Mucosa of descending colon (tissue), 3 donors: ENCODE measurements around the gene TMPRSS6. TPM values are rescaled to one million over a fixed set of nuclear protein-coding genes. Genes with fewer than 3 reads are reported as not detected.

Source experiments
- ATAC-seq: fragments of 200-7000 bp; cut with Tn5 transposase; one replicate; pipeline ENCODE4 v1.9.1; 2020; ENCODE audit warnings: mild to moderate bottlenecking, moderate library complexity
- DNase-seq, 3 donors: peaks; one replicate each; pipeline ENCODE4 v3.0.0-alpha.2; 2020
- H3K36me3 ChIP-seq: fragments of 200-600 bp; one replicate; pipeline ENCODE4 v1.8.0; 2021; ENCODE audit warnings: low read depth, mild to moderate bottlenecking
- H3K4me1 ChIP-seq: fragments of 200-600 bp; one replicate; pipeline ENCODE4 v1.8.0; 2021; ENCODE audit warnings: low read depth, mild to moderate bottlenecking
- H3K4me3 ChIP-seq: fragments of 200-600 bp; one replicate; pipeline ENCODE4 v1.8.0; 2021; ENCODE audit warnings: mild to moderate bottlenecking
- H3K9me3 ChIP-seq: fragments of 200-600 bp; one replicate; pipeline ENCODE4 v1.8.0; 2021; ENCODE audit warnings: mild to moderate bottlenecking
- CTCF ChIP-seq: fragments of 200-600 bp; IDR thresholded peaks from one replicate; pipeline ENCODE4 v1.8.0; 2022; ENCODE audit warnings: antibody characterized with exemption, mild to moderate bottlenecking
- intact Hi-C, 2 donors: fragments of 100-400 bp; cut with DNase I in 1 of 2; cut with micrococcal nuclease in 1 of 2; formaldehyde crosslinking; loops; one replicate each; pipeline versions ENCODE4 v1.11.0 to v1.11.1; 2022; cut with DNase I, micrococcal nuclease
- total RNA-seq, 3 donors: library from RNA; stranded (reverse); fragmentation: NEBNext Ultra II Directional in 2 of 3; extraction: Animal tissue kit (Norgen Biotek cat#: 25700) in 2 of 3; gene quantifications; one replicate each; pipeline versions ENCODE4 v1.2.1 to v1.2.4, GENCODE V29; 2021 to 2023
- donor health status: DM: no; HTN: no; CAD: no; lungs with moderate emphysema.
- donor health status: DM: no; HTN: no; CAD: no.
- donor health status: DM: no; HTN: yes; CAD: no.

The TMPRSS6 gene
- total RNA-seq, 3 donors from 2014 or later, result 0.29 to 0.46 TPM; not detected in 1

DNA sequence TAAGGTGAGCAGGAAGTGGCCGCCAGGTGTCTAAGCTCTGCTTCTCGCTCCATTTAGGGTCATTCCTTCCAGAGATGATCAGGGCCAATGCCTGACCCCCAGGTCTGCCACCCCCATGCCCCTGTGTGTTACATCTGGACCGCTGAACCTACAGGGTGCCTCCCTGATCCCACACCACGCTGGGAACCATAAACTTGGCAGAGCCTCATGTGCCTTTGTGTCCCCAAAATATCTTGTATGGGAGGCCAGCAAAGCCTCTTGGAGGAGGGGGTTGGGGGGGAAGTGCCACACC lies 94.0 kb downstream of the TMPRSS6 start:
- H3K4me1 ChIP-seq, result peaks cover 52% of the 10 kb centered on the region
- H3K9me3 ChIP-seq, result no peaks in the 10 kb centered on the region

More for the DNA sequence above, 94.0 kb downstream of the TMPRSS6 start:
- no peak for ATAC-seq
- no peak for TF ChIP-seq CTCF
- intact Hi-C loops, result no loop called here
- Histone ChIP-seq H3K4me3 (no peak overlapping the region), H3K36me3 (peaks cover 3% of the 10 kb centered on the region)
- peak in 2 of 3 donors; percentile 53 to 59 for DNase-seq

Other genes starting within 250 kb of the TMPRSS6 start
- gene NCF4, start 248.7 kb downstream of the TMPRSS6 start, total RNA-seq, result 10 to 100 TPM in 2 of 3 donors, 1 to 10 TPM in 1; 6.3 to 15.2 (median 14.8) TPM
- 1 to 10 TPM; 4.1 to 8.1 (median 5.3) TPM for gene CSF2RB, start 196.1 kb downstream of the TMPRSS6 start, total RNA-seq
- gene TST, start 90.3 kb downstream of the TMPRSS6 start, total RNA-seq, result 100 to 1,000 TPM; 170 to 494 (median 337) TPM
- gene MPST, start 90.0 kb downstream of the TMPRSS6 start, total RNA-seq, result 100 to 1,000 TPM; 135 to 224 (median 186) TPM
- gene KCTD17, start 58.0 kb downstream of the TMPRSS6 start, total RNA-seq, result 10 to 100 TPM; 24.9 to 40.1 (median 31.3) TPM
- 1 to 10 TPM; 4.5 to 5.8 (median 5.3) TPM for gene IL2RB, start 40.2 kb upstream of the TMPRSS6 start, total RNA-seq
- gene C1QTNF6, start 78.5 kb upstream of the TMPRSS6 start, total RNA-seq, result 10 to 100 TPM in 2 of 3 donors, 1 to 10 TPM in 1; 8.9 to 22.5 (median 13.3) TPM
- gene SSTR3, start 102.8 kb upstream of the TMPRSS6 start, total RNA-seq, result under 1 TPM in 2 of 3 donors, not detected in 1; 0.09 to 0.10 TPM
- 10 to 100 TPM; 15.3 to 26.8 (median 16.4) TPM for gene RAC2, start 134.6 kb upstream of the TMPRSS6 start, total RNA-seq
- 10 to 100 TPM in 2 of 3 donors, 1 to 10 TPM in 1; 8.7 to 13.3 (median 11.6) TPM for gene CYTH4, start 172.8 kb upstream of the TMPRSS6 start, total RNA-seq